Panc1 (cell line): ENCODE data around the gene ZNF366.

Experiments used
- POLR2AphosphoS5 ChIP-seq: IDR thresholded peaks from 2 replicates; pipeline ENCODE4 v1.6.1; 2012; ENCODE audit warnings: mild to moderate bottlenecking, low read depth, low read length, moderate library complexity
- SIN3A ChIP-seq: IDR thresholded peaks from 2 replicates; pipeline ENCODE4 v1.6.1; 2012; ENCODE audit warnings: low read depth, mild to moderate bottlenecking, low read length, moderate library complexity, borderline replicate concordance; ENCODE audit not compliant: insufficient read depth
- TCF7L2 ChIP-seq: IDR thresholded peaks from 2 replicates; pipeline ENCODE4 v1.6.1; 2011; ENCODE audit warnings: mild to moderate bottlenecking, low read depth, low read length, inconsistent platforms
- TF ChIP-seq, protein P1 (sequence below): fragments of 450-650 bp; IDR thresholded peaks from 2 replicates; pipeline ENCODE4 v1.5.1; 2017; ENCODE audit warnings: mild to moderate bottlenecking
- TF ChIP-seq, protein P2 (sequence below), 2 experiments: IDR thresholded peaks; 2 replicates each; pipeline ENCODE4 v1.6.1; 2011 to 2012; ENCODE audit warnings: low read depth in 2 of 2, control low read depth in 1 of 2, low read length in 1 of 2, mild to moderate bottlenecking in 1 of 2, moderate library complexity in 1 of 2; ENCODE audit not compliant: insufficient read depth in 1 of 2

- TF ChIP-seq SIN3A, result no peak
- TF ChIP-seq, protein P1, sequence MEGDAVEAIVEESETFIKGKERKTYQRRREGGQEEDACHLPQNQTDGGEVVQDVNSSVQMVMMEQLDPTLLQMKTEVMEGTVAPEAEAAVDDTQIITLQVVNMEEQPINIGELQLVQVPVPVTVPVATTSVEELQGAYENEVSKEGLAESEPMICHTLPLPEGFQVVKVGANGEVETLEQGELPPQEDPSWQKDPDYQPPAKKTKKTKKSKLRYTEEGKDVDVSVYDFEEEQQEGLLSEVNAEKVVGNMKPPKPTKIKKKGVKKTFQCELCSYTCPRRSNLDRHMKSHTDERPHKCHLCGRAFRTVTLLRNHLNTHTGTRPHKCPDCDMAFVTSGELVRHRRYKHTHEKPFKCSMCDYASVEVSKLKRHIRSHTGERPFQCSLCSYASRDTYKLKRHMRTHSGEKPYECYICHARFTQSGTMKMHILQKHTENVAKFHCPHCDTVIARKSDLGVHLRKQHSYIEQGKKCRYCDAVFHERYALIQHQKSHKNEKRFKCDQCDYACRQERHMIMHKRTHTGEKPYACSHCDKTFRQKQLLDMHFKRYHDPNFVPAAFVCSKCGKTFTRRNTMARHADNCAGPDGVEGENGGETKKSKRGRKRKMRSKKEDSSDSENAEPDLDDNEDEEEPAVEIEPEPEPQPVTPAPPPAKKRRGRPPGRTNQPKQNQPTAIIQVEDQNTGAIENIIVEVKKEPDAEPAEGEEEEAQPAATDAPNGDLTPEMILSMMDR, result no peak
- TF ChIP-seq, protein P2, sequence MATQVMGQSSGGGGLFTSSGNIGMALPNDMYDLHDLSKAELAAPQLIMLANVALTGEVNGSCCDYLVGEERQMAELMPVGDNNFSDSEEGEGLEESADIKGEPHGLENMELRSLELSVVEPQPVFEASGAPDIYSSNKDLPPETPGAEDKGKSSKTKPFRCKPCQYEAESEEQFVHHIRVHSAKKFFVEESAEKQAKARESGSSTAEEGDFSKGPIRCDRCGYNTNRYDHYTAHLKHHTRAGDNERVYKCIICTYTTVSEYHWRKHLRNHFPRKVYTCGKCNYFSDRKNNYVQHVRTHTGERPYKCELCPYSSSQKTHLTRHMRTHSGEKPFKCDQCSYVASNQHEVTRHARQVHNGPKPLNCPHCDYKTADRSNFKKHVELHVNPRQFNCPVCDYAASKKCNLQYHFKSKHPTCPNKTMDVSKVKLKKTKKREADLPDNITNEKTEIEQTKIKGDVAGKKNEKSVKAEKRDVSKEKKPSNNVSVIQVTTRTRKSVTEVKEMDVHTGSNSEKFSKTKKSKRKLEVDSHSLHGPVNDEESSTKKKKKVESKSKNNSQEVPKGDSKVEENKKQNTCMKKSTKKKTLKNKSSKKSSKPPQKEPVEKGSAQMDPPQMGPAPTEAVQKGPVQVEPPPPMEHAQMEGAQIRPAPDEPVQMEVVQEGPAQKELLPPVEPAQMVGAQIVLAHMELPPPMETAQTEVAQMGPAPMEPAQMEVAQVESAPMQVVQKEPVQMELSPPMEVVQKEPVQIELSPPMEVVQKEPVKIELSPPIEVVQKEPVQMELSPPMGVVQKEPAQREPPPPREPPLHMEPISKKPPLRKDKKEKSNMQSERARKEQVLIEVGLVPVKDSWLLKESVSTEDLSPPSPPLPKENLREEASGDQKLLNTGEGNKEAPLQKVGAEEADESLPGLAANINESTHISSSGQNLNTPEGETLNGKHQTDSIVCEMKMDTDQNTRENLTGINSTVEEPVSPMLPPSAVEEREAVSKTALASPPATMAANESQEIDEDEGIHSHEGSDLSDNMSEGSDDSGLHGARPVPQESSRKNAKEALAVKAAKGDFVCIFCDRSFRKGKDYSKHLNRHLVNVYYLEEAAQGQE (IDR thresholded peaks at IDR 0.05; ENCODE audit: insufficient read depth in 1 of 2, low read depth in 2 of 2, low read length in 1 of 2), result no peak
- TF ChIP-seq POLR2AphosphoS5, result no peak
- TF ChIP-seq TCF7L2, result no peak
Observed at GRCh38 chr5:72472666-72473422, 34.4 kb downstream of the ZNF366 start.
